HG03521 (cell line): ENCODE data around the gene CRTAC1.

Experiments
- ATAC-seq: cut with Tn5 transposase; IDR thresholded peaks from one replicate; pipeline ENCODE4 v1.9.1; 2021; ENCODE audit warnings: mild to moderate bottlenecking, moderate library complexity; ENCODE audit not compliant: unreplicated experiment

Gene CRTAC1, protein sequence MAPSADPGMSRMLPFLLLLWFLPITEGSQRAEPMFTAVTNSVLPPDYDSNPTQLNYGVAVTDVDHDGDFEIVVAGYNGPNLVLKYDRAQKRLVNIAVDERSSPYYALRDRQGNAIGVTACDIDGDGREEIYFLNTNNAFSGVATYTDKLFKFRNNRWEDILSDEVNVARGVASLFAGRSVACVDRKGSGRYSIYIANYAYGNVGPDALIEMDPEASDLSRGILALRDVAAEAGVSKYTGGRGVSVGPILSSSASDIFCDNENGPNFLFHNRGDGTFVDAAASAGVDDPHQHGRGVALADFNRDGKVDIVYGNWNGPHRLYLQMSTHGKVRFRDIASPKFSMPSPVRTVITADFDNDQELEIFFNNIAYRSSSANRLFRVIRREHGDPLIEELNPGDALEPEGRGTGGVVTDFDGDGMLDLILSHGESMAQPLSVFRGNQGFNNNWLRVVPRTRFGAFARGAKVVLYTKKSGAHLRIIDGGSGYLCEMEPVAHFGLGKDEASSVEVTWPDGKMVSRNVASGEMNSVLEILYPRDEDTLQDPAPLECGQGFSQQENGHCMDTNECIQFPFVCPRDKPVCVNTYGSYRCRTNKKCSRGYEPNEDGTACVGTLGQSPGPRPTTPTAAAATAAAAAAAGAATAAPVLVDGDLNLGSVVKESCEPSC

DNA sequence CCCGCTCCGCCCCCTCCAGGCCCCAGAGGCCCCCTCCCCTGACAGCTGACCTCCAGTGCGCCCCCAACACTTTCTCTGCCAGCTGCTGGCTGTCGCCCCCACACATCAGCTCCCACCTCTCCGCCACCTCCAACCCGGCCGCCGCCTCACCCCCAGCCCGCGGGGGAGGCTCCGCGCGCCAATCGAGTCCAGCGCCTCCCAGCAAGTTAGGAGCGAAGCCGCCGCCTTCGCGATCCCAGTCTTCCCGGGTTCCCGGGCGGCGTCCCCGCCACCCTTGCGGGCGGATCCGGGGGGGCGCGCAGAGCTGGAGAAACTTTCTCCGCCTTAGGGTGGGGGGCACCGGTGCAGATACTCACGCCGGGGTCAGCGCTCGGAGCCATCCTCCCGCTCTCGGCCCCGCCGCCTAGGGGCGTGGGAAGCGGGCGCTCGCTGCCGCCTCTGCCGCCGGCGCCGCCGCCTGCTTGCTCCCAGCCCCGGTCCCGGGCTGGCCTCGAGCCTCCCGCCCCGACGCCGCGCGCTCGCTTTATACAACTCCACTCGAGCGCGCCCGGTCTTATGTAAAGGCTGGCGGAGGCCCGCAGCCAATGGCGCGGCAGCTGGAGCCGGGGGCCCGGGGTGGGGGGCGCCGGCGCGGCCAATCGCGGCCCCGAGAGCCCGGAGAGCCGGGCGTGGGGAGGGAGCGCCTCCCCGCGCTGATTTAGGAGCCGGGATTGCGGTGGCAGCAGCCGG is at the start of gene CRTAC1:
TSS of gene CRTAC1 (minus strand) at position 529 of the 729 bp plus-strand sequence. CDS start at position 380, 149 bp downstream.
- no peak for ATAC-seq

- ATAC-seq, result no peak
Measured at GRCh38 chr10:98078774-98079173, 48.4 kb upstream of the CRTAC1 start.

DNA sequence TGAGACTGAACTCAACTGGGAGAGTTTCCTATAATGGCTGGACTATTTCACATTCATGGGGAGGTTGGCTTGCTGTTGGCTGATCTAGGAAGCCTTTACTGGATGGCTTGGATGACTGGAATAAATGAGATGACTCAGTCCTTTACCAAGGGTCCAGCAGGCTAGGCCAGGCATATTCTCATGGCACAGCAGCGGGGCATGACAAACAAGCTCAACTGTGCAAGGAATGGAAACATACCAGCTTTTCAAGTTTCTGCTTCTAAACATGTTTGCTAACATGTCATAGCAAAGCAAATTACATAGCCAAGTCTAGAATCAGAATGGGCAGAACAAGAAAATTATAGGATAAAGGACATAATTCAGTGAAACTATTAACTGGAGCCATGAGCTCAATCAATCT is 46.8 kb upstream of the CRTAC1 start:
- ATAC-seq, result no peak

- ATAC-seq, result no peak
Measured at GRCh38 chr10:98076086-98076485, 45.7 kb upstream of the CRTAC1 start.

- ATAC-seq, result no peak
Measured at GRCh38 chr10:98074315-98074911, 44.0 kb upstream of the CRTAC1 start.

GRCh38 chr10:98067165-98067564 is 36.7 kb upstream of the CRTAC1 start:
- no peak for ATAC-seq

GRCh38 chr10:98063740-98064027 is 33.3 kb upstream of the CRTAC1 start:
- ATAC-seq, result no peak

GRCh38 chr10:98062424-98062823 is 32.0 kb upstream of the CRTAC1 start:
- ATAC-seq, result no peak

DNA sequence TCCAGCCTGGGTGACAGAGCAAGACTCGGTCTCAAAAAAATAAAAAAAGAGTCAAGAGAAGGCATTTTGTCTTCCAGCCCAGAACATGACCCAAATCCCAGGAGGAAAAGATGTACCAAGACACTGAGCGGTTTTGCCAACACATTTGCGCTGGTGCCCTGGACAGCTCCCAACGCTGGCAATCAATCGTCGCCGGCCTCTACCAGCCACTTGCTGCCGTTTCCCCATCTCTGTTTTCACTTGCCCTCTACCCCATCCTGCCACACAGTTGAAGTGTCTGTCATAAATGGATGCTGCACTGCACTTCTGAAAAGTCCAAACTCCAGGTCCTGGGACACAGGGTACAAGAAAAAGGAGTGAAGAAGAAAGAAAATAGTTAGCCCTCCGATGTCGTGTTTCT is 29.7 kb upstream of the CRTAC1 start:
- ATAC-seq, result no peak

- ATAC-seq, result no peak
Measured at GRCh38 chr10:98058295-98058694, 27.9 kb upstream of the CRTAC1 start.

GRCh38 chr10:98055841-98056516 is 25.6 kb upstream of the CRTAC1 start:
- no peak for ATAC-seq

DNA sequence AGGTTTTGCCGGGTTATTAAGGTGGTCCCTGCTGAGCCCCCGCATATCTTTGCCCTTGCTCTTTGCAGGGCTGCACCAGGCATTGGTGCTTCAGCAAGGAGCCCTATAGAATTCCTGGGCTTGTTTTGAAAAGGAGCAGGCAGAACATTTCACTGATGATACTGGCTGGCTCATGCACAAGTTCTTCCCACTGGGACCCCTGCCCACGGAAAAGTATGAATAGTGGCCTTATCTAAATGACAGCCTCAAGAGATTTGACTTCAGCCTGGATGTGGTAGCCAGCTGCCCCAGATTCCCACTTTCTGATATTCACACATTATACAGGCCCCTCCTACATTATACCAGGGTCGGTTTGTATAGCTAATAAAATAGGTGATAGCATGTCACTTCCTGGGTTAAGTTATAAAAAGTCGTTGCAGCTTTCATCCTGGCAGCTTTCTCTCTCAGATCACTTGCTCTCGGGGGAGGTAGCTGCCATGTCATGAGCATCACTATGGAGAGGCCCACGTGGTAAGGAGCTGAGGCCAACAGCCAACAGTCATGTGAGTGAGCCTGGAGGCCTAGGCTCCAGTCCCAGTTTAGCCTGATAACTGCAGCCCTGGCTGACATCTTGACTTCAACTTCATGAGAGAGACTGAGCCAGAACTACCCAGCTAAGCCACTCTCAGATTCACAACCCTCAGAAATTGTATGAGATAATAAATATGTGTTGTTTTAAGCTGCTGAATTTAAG is 16.8 kb upstream of the CRTAC1 start:
- no peak for ATAC-seq

DNA sequence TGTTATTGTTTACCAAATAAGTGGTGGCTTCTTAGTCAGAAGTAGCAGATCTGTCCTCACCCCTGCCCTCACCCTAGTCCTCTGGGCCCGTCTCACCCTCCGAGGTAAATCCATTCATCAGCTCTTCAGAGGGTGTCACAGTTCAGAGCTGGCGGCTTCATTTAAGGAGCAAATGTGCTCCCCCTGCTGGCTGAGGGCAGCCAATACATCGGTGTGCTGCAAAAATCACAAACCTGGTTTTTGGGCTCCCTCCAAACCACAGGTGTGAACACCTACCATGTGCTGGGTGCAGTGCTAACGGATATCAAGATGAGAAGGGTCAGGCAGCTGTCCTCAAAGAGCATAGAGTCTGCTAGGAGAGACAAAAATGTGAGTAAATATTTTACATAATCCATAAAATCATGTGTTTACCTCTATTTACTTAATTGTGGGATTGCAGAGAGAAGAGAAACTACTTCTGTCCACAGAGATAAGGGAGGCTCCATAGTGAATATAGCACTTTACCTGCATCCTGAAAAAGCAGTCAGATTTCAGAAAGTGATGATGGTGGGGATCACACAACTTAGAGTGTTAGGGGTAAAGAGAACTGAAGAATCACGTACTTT is 15.5 kb upstream of the CRTAC1 start:
- ATAC-seq, result no peak

- no peak for ATAC-seq
Measured at GRCh38 chr10:98041352-98042043, 11.1 kb upstream of the CRTAC1 start.

DNA sequence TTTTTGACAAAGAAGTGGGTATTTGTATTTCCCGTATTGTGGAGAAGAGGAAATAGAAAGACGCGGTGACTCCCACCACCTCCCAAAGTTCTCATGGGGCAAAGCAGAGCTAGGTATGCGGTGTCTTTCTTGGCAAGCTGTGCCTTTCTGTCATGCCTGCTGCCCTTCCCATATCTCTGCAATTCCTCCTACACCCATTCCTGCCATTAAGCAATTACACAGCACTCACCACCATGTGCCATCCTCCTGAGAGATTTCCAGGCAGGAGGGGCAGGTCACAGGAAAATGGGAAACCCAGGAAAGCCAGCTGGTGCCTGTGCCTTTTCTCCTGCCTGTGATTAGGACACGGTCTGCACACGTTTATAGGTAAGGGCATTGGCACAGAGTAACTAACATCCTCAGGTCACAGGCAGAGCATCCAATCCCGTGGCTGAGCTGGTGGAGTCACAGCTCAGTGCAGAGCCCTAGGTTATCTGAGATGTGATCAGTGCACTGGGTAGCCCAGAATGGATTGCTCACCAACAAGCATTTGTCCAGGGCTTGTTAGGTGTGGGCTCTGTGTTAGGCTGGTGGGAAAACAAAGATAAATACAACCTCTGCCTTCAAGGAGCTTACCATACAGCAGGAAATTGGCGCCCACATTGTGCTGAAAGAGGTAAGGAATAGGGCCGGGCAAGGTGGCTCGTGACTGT is 9.4 kb upstream of the CRTAC1 start:
- no peak for ATAC-seq

DNA sequence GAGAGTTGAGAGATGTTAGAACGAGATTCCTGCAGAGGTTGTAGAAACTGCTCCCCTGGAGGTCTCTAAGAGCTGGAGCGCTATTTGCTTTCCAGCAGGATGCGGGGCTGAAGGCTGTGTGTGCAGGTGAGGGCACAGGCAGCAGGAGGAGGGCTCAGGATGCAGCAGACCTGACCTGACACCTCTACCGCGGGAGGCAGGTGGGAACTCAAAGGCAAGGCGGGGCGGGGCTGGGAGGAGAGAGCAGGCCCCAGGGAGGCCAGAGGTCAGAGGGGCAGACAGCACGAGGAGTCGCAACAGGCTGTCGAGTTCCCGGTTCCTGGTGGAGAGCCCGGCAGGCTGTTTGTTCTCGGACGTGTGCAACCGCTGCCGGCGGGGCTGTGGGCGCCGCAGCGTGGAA is 7.9 kb upstream of the CRTAC1 start:
- ATAC-seq, result no peak

DNA sequence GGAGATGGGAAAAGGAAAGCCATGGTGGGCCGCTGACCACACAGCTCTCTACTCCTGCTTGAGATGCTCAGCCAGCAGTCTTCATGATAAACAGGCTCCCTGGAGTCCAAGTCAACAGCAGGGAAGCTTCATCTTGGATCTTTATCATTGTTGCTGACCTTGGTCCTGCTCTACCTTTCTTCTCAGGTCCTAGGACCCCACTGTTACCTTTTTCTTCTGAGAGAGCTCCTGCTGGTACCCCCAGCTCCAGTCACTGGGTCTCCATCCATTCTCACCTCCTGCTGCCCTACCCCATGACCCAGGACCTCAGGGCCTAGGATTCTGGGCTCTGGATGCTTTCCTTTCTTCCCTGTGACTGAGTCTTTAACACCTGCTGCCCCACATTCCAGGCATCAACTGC is 5.2 kb upstream of the CRTAC1 start:
- no peak for ATAC-seq

GRCh38 chr10:98033515-98033914 is 3.1 kb upstream of the CRTAC1 start:
- ATAC-seq, result no peak

DNA sequence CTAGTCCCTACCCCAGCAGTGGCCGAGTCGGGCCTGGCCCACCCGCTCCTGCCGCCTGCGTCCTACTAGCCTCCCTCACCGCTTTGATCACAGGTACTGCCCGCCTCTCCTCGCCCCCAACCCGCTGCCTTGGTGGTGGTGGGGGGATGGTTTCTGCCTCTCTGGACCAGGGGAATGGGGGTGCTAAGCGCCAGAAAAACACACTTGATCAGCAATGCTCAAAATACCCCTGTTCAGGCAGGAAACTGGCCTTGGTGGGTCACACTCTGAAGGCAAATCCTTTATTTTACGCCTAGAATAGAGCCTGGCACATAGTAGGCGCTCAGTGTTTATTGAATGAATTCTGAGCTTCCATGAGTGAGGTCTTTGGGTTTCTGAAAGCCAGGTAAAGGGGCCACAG is 1.0 kb upstream of the CRTAC1 start:
- no peak for ATAC-seq
